Activated T-helper 9 cell treated with anti-CD3 and anti-CD28 coated beads, Interleukin-2, amount 50 U/mL, for 16 hours (primary cell): ENCODE data around the gene TFG.

Experiments used
- DNase-seq: peaks from one replicate; pipeline ENCODE4 v3.0.0-alpha.2; 2020; ENCODE audit warnings: low read depth

TFG gene

GRCh38 chr3:100798012-100798411 is 88.7 kb downstream of the TFG start:
- DNase-seq = no peak
